GM21390 (cell line): ENCODE results near the gene DNAJB6.

Experiments used
- ATAC-seq: cut with Tn5 transposase; IDR thresholded peaks from one replicate; pipeline ENCODE4 v1.9.1; 2021; ENCODE audit not compliant: unreplicated experiment

The DNAJB6 gene

DNA sequence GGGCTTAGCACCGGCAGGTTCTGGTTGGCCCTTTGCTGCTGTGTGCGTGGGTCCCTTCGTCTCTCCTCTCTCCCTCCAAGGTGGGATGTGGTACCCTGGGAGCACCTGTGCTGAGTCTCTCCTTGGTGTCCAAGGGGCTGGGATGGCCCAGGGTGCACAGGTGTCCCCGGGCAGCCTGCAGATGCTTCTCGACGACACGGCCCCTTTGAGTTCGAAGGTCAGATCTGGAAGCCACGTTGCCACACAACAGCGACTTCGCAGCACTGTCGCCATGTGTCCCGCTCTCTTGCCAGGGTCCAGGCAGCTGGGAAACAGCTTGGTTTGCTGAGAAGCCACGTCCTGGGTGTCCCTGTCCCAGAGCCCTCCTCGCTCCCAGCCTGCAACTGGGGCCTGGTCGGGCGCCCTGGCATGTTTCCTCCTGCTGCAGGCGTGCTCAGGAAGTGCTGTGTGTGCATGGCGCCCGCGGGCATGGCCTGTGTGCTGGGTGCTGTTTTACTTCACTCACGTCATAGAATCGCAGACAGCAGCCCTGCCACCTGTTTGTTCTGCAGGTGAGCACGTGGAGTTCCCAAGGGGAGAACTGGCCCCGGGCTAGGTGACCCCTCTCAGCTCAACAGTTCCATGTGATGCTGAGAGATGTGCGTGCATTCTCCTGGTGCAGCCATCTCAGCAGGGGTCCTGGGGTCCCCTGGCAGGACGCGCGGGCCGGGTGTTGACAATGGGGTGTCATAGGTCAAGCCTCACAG, 70.9 kb downstream of the DNAJB6 start:
- no peak for ATAC-seq

GRCh38 chr7:157408258-157409101, 71.7 kb downstream of the DNAJB6 start:
- no peak for ATAC-seq

- ATAC-seq = no peak
Observed at GRCh38 chr7:157409149-157409752, 72.4 kb downstream of the DNAJB6 start.

GRCh38 chr7:157409753-157410727, 73.2 kb downstream of the DNAJB6 start:
- no peak for ATAC-seq

GRCh38 chr7:157410831-157411556, 74.2 kb downstream of the DNAJB6 start:
- no peak for ATAC-seq

DNA sequence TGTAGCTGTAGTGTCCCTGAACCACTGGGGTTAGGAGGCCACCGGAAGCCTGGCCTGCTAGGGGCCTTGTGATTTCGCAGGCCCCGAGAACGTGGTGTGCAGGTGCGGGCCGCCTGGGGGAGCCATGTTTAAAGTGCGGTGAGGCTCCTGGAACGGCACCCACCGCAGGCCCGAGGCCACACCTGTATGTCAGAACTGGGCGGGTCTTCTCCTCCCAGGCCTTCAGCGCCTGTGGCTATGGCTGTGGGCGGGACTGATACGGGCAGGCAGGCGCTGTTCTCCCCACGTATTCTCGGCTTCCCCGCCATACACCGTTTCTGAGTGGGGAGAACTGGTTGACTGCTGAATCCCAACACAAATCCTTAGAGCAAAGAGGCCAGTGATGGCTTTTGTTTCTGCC, 74.8 kb downstream of the DNAJB6 start:
- ATAC-seq = no peak

DNA sequence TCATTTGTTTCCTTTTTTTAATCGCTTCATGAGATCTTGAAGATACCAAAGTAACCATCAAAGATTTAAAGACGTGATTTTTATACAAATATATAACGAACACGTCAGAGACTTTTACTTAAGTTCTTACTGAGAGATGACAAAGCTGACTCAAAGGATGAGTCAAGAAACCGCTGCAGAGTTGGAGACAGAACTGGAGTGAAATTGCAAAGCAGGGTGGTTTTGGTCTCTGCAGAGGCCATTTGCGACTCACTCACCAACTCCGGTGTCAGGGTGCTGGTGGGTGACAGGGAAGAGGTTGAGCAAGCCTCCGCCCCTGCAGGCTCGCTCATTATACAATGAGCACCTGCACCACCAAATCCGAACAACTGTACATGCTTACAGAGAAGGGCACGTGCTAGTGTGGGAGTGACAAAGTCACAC, 75.2 kb downstream of the DNAJB6 start:
- ATAC-seq = no peak

- no peak for ATAC-seq
Observed at GRCh38 chr7:157412491-157413180, 75.8 kb downstream of the DNAJB6 start.

DNA sequence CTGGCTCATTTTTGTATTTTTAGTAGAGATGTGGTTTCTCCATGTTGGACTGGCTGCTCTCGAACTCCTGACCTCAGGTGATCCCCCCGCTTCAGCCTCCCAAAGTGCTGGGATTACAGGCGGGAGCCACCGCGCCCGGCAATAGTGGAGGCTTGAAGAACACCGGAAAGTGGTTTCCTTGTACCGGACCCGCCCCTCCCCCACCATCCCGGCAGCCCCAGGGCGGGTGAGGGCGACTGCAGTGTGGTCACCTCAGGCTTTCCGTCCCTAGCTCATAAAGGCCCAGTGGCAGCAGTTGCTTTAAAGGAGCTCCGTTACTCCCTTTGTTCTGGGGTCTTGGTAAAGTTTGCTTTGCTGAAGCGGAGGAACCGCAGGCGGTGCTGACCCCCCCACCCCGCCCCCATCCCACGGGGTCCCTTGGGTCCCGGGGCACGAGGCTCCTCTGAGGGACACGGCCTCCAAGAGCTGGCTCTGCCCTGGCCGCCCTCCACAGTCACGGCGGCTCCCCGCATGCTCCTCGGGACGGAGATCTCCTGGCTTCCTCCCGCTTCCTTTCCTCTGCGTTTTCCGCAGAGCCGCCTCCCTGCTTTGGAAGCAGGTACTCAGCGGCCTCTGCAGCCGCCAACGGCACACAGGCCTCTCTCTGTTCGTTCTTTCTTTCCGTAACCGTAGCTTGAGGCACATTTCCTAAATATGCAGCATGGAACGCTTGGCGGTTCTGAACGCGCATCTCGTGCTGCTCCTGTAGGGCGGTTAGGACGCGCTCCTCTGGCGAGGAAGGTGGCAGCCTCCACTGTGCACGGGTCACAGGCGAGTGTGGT, 77.3 kb downstream of the DNAJB6 start:
- no peak for ATAC-seq

- ATAC-seq = no peak
Observed at GRCh38 chr7:157414702-157415096, 77.9 kb downstream of the DNAJB6 start.

DNA sequence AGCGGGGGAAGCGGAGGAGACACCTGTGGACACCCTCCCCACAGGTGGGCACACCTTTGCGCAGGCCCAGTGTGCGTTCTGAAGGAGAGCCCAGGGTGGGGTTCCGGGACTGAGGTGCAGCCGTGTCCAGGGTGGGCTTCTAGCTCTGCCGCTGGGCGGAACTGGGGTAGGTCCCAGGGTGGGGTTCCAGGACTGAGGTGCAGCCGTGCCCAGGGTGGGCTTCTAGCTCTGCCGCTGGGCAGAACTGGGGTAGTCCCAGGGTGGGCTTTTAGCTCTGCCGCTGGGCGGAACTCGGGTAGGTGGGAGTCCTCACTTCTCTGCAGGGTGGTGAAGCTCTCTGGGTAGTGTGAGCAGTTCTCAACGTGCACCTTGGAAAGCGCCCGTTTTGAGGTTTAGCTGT, 78.7 kb downstream of the DNAJB6 start:
- no peak for ATAC-seq

GRCh38 chr7:157416011-157416410, 79.2 kb downstream of the DNAJB6 start:
- no peak for ATAC-seq

DNA sequence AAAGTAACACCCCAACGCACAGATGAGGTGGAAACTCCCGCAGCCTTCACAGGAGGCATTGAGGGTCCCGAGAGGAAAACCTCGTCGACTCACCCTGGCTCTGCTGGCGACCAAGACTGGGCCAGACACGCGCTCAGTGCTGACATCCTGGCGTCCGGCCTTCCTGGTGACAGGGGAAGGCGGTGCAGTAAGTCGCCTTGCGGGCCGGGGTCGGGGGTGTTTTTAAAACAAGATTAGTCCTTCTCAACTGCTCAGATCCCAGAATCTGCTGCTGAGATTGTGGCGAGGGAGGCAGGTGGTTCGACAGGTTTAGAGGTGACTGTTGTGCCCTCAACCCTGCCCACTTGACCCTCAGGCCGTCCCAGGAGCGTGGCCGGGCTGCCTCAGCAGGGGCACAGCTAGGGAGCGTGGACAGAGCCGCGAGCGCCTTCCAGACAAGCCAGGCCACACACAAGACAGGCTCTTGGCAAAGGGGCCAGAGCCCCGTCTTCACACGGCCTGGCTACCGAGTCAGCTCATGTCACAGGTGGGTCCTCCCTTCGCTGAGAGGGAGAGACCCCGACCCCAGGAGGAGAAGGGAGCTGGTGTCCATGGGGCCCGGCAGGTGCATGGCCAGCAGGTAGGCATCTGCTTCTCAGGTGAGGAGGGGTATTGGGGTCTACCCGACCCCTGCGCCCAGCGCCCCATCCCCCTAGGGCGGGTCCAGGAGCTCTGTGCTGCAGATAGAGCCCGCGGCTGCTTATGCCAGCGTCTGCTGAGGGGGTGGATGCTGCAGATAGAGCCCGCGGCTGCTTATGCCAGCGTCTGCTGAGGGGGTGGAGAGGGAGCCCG, 81.6 kb downstream of the DNAJB6 start:
- ATAC-seq = no peak

GRCh38 chr7:157419035-157419293, 82.2 kb downstream of the DNAJB6 start:
- ATAC-seq = no peak

DNA sequence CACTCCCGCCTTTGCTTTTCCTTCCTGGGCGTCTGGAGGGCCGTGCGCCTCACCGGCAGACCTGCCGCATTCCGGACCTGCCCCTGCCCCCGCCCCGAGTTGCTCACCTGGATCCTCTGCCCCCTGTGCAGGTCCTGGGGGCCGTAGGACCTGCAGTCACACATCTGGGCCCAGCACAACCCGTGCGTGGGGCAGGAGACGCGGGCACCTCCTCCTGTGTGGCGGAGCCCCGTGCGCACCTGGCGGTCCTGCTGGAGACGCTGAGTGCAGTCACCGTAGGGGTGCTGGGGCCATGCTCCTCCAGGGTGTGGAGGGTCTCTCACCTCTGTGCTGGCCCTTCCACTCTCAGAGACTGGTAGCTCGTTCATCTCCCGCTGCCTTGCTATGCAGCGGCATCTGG, 85.5 kb downstream of the DNAJB6 start:
- no peak for ATAC-seq

DNA sequence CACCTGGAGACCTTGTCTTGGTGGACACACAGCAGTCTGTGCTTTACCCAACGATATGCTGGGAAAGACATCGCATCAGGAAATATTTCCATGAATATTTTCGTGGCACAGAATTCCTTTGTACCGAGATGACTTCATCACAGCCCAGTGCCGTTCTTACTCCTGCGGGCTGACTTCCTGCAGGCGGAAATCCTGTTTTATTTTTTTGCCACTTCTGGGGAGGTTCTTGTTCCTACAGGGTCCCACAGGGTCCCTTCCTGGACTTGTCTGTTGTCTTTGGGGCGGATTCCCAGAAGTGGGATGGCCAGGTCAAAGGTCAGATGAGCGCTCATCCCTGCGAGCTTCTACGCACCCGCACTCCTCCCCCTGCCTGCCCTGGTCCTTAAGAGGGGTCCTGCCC, 86.5 kb downstream of the DNAJB6 start:
- no peak for ATAC-seq

DNA sequence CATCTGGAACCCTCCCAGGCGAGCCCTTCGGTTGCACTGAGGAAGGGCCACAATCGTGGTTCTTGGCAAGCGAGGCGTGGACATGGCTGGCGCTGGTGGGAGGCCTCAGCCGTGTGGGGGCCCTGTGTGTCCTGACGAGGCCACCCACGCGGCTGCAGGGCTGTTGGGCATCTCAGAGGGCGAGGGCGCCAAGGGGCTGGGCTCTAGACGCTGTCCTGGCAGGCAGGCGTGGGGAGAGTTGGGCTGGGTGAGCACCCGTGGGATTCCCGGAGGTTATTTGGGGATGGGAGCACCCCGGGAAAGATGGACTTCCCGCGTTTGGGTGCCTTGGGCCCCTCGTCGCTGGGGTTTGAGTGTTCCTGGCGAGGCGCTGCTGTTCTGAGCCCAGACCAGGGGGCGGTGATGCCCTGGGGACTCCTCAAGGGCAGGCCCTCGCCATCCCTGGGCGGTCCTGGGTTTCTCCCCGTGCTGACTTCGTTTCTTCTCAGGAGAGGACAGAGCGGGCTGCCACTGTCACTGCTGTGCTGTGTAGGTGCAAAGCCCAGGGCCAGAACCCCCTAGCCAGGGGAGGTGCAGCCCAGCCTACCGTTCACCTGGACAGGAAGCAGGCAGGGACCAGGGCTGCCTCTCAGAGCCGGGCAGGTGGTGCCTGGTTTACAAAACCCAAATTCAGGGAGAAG, 87.2 kb downstream of the DNAJB6 start:
- ATAC-seq = no peak
